IMR-90 (cell line): ENCODE measurements around the gene MPP2. TPM values are rescaled to one million over a fixed set of nuclear protein-coding genes. Genes with fewer than 3 reads are reported as not detected.

Source experiments
- ATAC-seq: fragments of 200-7000 bp; cut with Tn5 transposase; 2 replicates; pipeline ENCODE4 v1.9.1; 2020; ENCODE audit warnings: low read depth, mild to moderate bottlenecking, moderate library complexity
- BruUV-seq: library from RNA; stranded (reverse); fragments of 400-500 nt; replicated peaks from 2 replicates; lab custom pipeline; 2021; lab: Mats Ljungman, UMichigan
- CTCF ChIA-PET: fragments of 300-600 bp; formaldehyde crosslinking; extraction: SDS; loops from one replicate; lab custom pipeline; 2021; ENCODE audit warnings: antibody characterized with exemption; lab: Yijun Ruan, JAX
- POLR2A ChIA-PET: fragments of 300-600 bp; sonication (Branson Sonifier 250); formaldehyde crosslinking; loops from one replicate; lab custom pipeline; 2022; ENCODE audit warnings: antibody characterized with exemption; ENCODE audit not compliant: unreplicated experiment; lab: Charles Lee
- DNase-seq: peaks from one replicate; pipeline ENCODE4 v3.0.0; 2013
- H2AFZ ChIP-seq: replicated peaks from 2 replicates; pipeline ENCODE3; 2013; ENCODE audit warnings: low read length, mild to moderate bottlenecking; ENCODE audit not compliant: poor library complexity
- H2AK5ac ChIP-seq: 2 replicates; pipeline ENCODE4 v1.6.1; 2013; ENCODE audit warnings: low read depth, low read length, inconsistent platforms
- H2AK9ac ChIP-seq: replicated peaks from 2 replicates; pipeline ENCODE3; 2013; ENCODE audit warnings: mild to moderate bottlenecking, low read depth, low read length, moderate library complexity; ENCODE audit not compliant: poor library complexity
- H2BK120ac ChIP-seq: 2 replicates; pipeline ENCODE4 v1.6.1; 2013; ENCODE audit warnings: low read depth, low read length, inconsistent platforms
- H2BK15ac ChIP-seq: 3 replicates; pipeline ENCODE4 v1.6.1; 2013; ENCODE audit warnings: low read depth, low read length, inconsistent platforms
- H2BK20ac ChIP-seq: 2 replicates; pipeline ENCODE4 v1.6.1; 2013; ENCODE audit warnings: low read depth, mild to moderate bottlenecking, inconsistent platforms, low read length, moderate library complexity
- H2BK5ac ChIP-seq: 2 replicates; pipeline ENCODE4 v1.6.1; 2013; ENCODE audit warnings: mild to moderate bottlenecking, low read depth, low read length, inconsistent platforms; ENCODE audit not compliant: poor library complexity, severe bottlenecking
- H3K14ac ChIP-seq: replicated peaks from 2 replicates; pipeline ENCODE4 v1.6.1; 2013; ENCODE audit warnings: low read depth, low read length, inconsistent platforms
- H3K18ac ChIP-seq: 2 replicates; pipeline ENCODE4 v1.6.1; 2013; ENCODE audit warnings: low read depth, low read length, control low read depth
- H3K23ac ChIP-seq: 2 replicates; pipeline ENCODE4 v1.6.1; 2013; ENCODE audit warnings: low read depth, low read length, inconsistent platforms
- H3K27ac ChIP-seq: 2 replicates; pipeline ENCODE4 v1.5.1; 2013; ENCODE audit warnings: mild to moderate bottlenecking, control low read depth, low read length; ENCODE audit not compliant: insufficient read depth
- H3K27me3 ChIP-seq: 2 replicates; pipeline ENCODE4 v1.6.1; 2013; ENCODE audit warnings: low read length; ENCODE audit not compliant: control insufficient read depth, insufficient read depth
- H3K36me3 ChIP-seq: 2 replicates; pipeline ENCODE4 v1.6.1; 2013; ENCODE audit warnings: low read length, mixed read lengths; ENCODE audit not compliant: control insufficient read depth, insufficient read depth
- H3K4ac ChIP-seq: 2 replicates; pipeline ENCODE4 v1.6.1; 2013; ENCODE audit warnings: low read depth, low read length, inconsistent platforms
- H3K4me1 ChIP-seq: 2 replicates; pipeline ENCODE4 v1.6.1; 2013; ENCODE audit warnings: low read length, mixed read lengths; ENCODE audit not compliant: control insufficient read depth, insufficient read depth
- H3K4me2 ChIP-seq: 2 replicates; pipeline ENCODE4 v1.6.1; 2013; ENCODE audit warnings: low read depth, mild to moderate bottlenecking, control low read depth, low read length, moderate library complexity
- H3K4me3 ChIP-seq: 2 replicates; pipeline ENCODE4 v1.5.1; 2013; ENCODE audit warnings: low read depth, mild to moderate bottlenecking, control low read depth, low read length, moderate library complexity; ENCODE audit not compliant: insufficient read depth
- H3K56ac ChIP-seq: 2 replicates; pipeline ENCODE4 v1.6.1; 2013; ENCODE audit warnings: low read length, inconsistent platforms; ENCODE audit not compliant: insufficient read depth; ENCODE audit errors: extremely low read depth
- H3K79me1 ChIP-seq, 2 experiments: 2 replicates each; pipeline ENCODE4 v1.6.1; 2013; ENCODE audit warnings: low read length in 2 of 2, inconsistent platforms in 1 of 2, low read depth in 1 of 2
- H3K9ac ChIP-seq: 2 replicates; pipeline ENCODE4 v1.6.1; 2013; ENCODE audit warnings: low read depth, low read length, control low read depth
- H3K9me1 ChIP-seq: 2 replicates; pipeline ENCODE4 v1.6.1; 2013; ENCODE audit warnings: low read length, inconsistent platforms; ENCODE audit not compliant: insufficient read depth
- H3K9me3 ChIP-seq: 2 replicates; pipeline ENCODE4 v1.6.1; 2013; ENCODE audit warnings: low read length; ENCODE audit not compliant: control insufficient read depth, insufficient read depth
- H4K20me1 ChIP-seq: 2 replicates; pipeline ENCODE4 v1.6.1; 2013; ENCODE audit warnings: low read length, inconsistent platforms; ENCODE audit not compliant: insufficient read depth
- H4K5ac ChIP-seq: 2 replicates; pipeline ENCODE4 v1.6.1; 2013; ENCODE audit warnings: mild to moderate bottlenecking, low read depth, low read length, control low read depth
- H4K8ac ChIP-seq, 2 experiments: 2 replicates each; pipeline ENCODE4 v1.6.1; 2013; ENCODE audit warnings: low read depth in 2 of 2, low read length in 2 of 2, control low read depth in 1 of 2, inconsistent platforms in 1 of 2
- H4K91ac ChIP-seq: 2 replicates; pipeline ENCODE4 v1.6.1; 2013; ENCODE audit warnings: low read depth, low read length, inconsistent platforms; ENCODE audit not compliant: insufficient read depth
- CHD1 ChIP-seq: IDR thresholded peaks from 2 replicates; pipeline ENCODE4 v1.6.1; 2012; ENCODE audit warnings: low read depth, low read length, improper control_type of control experiment
- FOS ChIP-seq: fragments of 150-350 bp; IDR thresholded peaks from 2 replicates; pipeline ENCODE4 v1.6.1; 2016; ENCODE audit warnings: low read depth, low read length
- MAZ ChIP-seq: IDR thresholded peaks from 2 replicates; pipeline ENCODE4 v1.6.1; 2012; ENCODE audit warnings: low read depth, mild to moderate bottlenecking, low read length, improper control_type of control experiment, moderate library complexity, borderline replicate concordance
- NFE2L2 ChIP-seq: fragments of 150-350 bp; IDR thresholded peaks from 2 replicates; pipeline ENCODE4 v1.6.1; 2016; ENCODE audit warnings: low read depth, mild to moderate bottlenecking, low read length
- POLR2A ChIP-seq: IDR thresholded peaks from 2 replicates; pipeline ENCODE4 v1.6.1; 2012; ENCODE audit warnings: mild to moderate bottlenecking, low read depth, low read length
- RAD21 ChIP-seq: IDR thresholded peaks from 2 replicates; pipeline ENCODE4 v1.6.1; 2012; ENCODE audit warnings: low read length, improper control_type of control experiment
- RCOR1 ChIP-seq: IDR thresholded peaks from 2 replicates; pipeline ENCODE4 v1.6.1; 2012; ENCODE audit warnings: mild to moderate bottlenecking, low read length, improper control_type of control experiment; ENCODE audit not compliant: insufficient replicate concordance
- RFX5 ChIP-seq: IDR thresholded peaks from 2 replicates; pipeline ENCODE4 v1.8.0; 2012; ENCODE audit warnings: low read depth, mild to moderate bottlenecking, low read length, moderate library complexity
- SMC3 ChIP-seq: fragments of 150-350 bp; IDR thresholded peaks from 2 replicates; pipeline ENCODE4 v1.6.1; 2016; ENCODE audit warnings: low read depth, mild to moderate bottlenecking, antibody characterized with exemption, low read length, moderate library complexity
- WGBS, 2 experiments: methylation state at CpG; one replicate each; pipeline versions ENCODE4 v1.1.5 to v1.1.7; 2013; ENCODE audit warnings: missing lambda C conversion rate in 2 of 2; ENCODE audit not compliant: insufficient read length in 1 of 2; ENCODE audit errors: extremely low coverage in 2 of 2; 5-methylcytosine and 5-hydroxymethylcytosine counted together
- dilution Hi-C: fragments of 300-500 bp; cut with HindIII; formaldehyde crosslinking; loops from one replicate; pipeline ENCODE4 v1.14.3; 2018; ENCODE audit warnings: low sequenced_read_pairs; ENCODE audit not compliant: unreplicated experiment
- in situ Hi-C: fragments of 300-500 bp; cut with MboI; formaldehyde crosslinking; loops from 3 replicates; pipeline ENCODE4 v1.14.3; 2019; ENCODE audit warnings: low sequenced_read_pairs, inconsistent platforms, mixed read lengths
- intact Hi-C: fragments of 100-400 bp; cut with micrococcal nuclease; formaldehyde crosslinking; loops from 2 replicates; pipeline ENCODE4 v1.10.0; 2022
- polyA plus RNA-seq, 3 experiments: library from polyadenylated mRNA; depleted of rRNA; stranded (reverse); fragments of >200 nt; gene quantifications; 2 replicates each; pipeline ENCODE4 v1.2.3, GENCODE V29; 2012; ENCODE audit warnings: low replicate concordance in 1 of 3
- total RNA-seq: library from RNA; depleted of rRNA; stranded (reverse); fragments of >200 nt; gene quantifications from 2 replicates; pipeline ENCODE4 v1.2.3, GENCODE V29; 2012
- TF ChIP-seq, protein P1 (sequence below): fragments of 150-350 bp; IDR thresholded peaks from 2 replicates; pipeline ENCODE4 v1.6.1; 2017; ENCODE audit warnings: mild to moderate bottlenecking, antibody characterized with exemption, low read length, low read depth
- TF ChIP-seq, protein P2 (sequence below): conservative IDR thresholded peaks from 2 replicates; pipeline ENCODE4 v1.5.1; 2012; ENCODE audit warnings: mild to moderate bottlenecking, low read depth, low read length, improper control_type of control experiment
- TF ChIP-seq, protein P3 (sequence below): fragments of 150-350 bp; IDR thresholded peaks from 2 replicates; pipeline ENCODE4 v1.6.1; 2016; ENCODE audit warnings: low read depth, mild to moderate bottlenecking, low read length, moderate library complexity, borderline replicate concordance

The MPP2 gene
- total and polyA plus RNA-seq, 2 of the 4 experiments (the other 2 are of a cell fraction) = 3.2 to 3.8 TPM

DNA sequence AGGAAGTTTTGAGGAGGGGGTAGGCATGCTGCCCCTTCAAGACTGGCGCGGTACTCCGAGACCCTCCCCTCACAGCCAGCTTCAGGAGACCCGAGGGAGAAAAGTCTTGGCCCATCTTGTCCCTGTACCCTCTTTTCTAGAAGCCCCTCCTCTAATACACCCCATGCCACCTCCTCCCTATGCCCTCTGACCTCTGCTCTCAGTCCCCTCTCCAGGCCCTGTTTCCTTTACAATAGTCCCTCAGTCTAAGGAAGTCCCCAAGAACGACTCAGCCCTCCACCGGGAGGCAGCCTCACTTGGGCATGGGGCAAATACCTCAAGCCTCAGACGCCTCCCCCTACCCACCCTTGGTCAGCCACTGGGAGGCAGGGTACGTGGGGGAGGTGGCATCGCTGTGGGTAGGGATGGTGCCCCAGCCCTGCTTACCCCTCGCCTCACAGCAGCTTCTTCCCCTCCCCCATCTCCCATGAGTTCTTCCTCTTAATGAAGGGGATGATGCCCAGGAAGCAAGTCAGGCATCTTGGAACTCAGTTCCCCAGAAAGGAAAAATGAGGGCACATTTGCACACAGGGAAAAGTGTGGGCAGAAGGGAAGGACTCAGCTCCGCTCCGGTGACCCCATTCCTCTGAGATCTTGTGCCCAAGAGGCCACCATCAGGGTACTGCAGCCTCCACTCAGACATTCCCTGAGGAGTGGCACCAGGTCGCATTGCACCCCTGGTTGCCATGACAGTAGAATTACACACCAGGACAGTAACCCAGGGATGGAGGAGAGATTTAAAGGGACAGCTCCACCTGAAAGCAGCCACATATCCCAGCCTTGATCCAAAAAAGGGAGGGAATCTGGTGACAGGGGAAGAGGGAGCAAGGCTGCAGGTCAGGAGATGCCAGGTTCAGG, 6.2 kb downstream of the MPP2 start:
- H4K5ac ChIP-seq = no peak overlapping the region
- in situ Hi-C loops (no loop called here), intact Hi-C loops (no loop called here), dilution Hi-C loops (no loop called here)
- no peaks in the 10 kb centered on the region for H3K36me3 ChIP-seq
- ATAC-seq (no peak), DNase-seq (no peak)
- peaks cover under 1% of the 10 kb centered on the region; the same call in 1 of the 2 replicates for H3K27me3 ChIP-seq
- H2BK15ac ChIP-seq = no peak overlapping the region
- WGBS, 2 experiments = no CpG with 5 or more reads among the region's 13 CpGs
- H2AFZ ChIP-seq = peak overlapping the region; percentile 93
- POLR2A ChIA-PET = no interaction called here
- no peak overlapping the region for H2BK20ac ChIP-seq
- H3K56ac ChIP-seq = no peak overlapping the region
- H3K23ac ChIP-seq = peak overlapping the region; percentile 31; the same call in 1 of the 2 replicates
- H4K8ac ChIP-seq = peak overlapping the region in 1 of 2 experiments; percentile 67; a peak in 1 of 4 replicates
- TF ChIP-seq FOS = no peak
- TF ChIP-seq RAD21 = no peak
- TF ChIP-seq NFE2L2 = no peak
- no peak for TF ChIP-seq RFX5
- TF ChIP-seq, protein P1, sequence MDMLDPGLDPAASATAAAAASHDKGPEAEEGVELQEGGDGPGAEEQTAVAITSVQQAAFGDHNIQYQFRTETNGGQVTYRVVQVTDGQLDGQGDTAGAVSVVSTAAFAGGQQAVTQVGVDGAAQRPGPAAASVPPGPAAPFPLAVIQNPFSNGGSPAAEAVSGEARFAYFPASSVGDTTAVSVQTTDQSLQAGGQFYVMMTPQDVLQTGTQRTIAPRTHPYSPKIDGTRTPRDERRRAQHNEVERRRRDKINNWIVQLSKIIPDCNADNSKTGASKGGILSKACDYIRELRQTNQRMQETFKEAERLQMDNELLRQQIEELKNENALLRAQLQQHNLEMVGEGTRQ = no peak
- no peak for TF ChIP-seq CHD1
- TF ChIP-seq, protein P2, sequence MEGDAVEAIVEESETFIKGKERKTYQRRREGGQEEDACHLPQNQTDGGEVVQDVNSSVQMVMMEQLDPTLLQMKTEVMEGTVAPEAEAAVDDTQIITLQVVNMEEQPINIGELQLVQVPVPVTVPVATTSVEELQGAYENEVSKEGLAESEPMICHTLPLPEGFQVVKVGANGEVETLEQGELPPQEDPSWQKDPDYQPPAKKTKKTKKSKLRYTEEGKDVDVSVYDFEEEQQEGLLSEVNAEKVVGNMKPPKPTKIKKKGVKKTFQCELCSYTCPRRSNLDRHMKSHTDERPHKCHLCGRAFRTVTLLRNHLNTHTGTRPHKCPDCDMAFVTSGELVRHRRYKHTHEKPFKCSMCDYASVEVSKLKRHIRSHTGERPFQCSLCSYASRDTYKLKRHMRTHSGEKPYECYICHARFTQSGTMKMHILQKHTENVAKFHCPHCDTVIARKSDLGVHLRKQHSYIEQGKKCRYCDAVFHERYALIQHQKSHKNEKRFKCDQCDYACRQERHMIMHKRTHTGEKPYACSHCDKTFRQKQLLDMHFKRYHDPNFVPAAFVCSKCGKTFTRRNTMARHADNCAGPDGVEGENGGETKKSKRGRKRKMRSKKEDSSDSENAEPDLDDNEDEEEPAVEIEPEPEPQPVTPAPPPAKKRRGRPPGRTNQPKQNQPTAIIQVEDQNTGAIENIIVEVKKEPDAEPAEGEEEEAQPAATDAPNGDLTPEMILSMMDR = no peak
- TF ChIP-seq SMC3 = no peak
- TF ChIP-seq, protein P3, sequence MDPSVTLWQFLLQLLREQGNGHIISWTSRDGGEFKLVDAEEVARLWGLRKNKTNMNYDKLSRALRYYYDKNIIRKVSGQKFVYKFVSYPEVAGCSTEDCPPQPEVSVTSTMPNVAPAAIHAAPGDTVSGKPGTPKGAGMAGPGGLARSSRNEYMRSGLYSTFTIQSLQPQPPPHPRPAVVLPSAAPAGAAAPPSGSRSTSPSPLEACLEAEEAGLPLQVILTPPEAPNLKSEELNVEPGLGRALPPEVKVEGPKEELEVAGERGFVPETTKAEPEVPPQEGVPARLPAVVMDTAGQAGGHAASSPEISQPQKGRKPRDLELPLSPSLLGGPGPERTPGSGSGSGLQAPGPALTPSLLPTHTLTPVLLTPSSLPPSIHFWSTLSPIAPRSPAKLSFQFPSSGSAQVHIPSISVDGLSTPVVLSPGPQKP = no peak
- TF ChIP-seq POLR2A = no peak
- TF ChIP-seq RCOR1 = no peak
- no peak for TF ChIP-seq MAZ
- no peak overlapping the region for H2AK5ac ChIP-seq
- peak overlapping the region; percentile 91 for H3K4me2 ChIP-seq
- no peak overlapping the region; the same call in 1 of the 2 replicates for H3K14ac ChIP-seq
- no TSS peak for BruUV-seq
- no peak overlapping the region for H4K91ac ChIP-seq
- H3K9ac ChIP-seq = 0 out of 2 replicates have a peak overlapping the region, but pooled peaks have one; percentile 29
- H2AK9ac ChIP-seq = peak overlapping the region; percentile 15
- no peak overlapping the region for H3K4ac ChIP-seq
- no peak overlapping the region for H3K27ac ChIP-seq
- H4K20me1 ChIP-seq = peaks cover 4% of the 10 kb centered on the region; the same call in 1 of the 2 replicates
- no peak overlapping the region for H2BK120ac ChIP-seq
- 0 out of 2 replicates have a peak, but pooled peaks cover 4% of the 10 kb centered on the region for H3K9me1 ChIP-seq
- H3K18ac ChIP-seq = no peak overlapping the region
- no peaks in the 10 kb centered on the region for H3K79me1 ChIP-seq
- H2BK5ac ChIP-seq = no peak overlapping the region
- H3K4me3 ChIP-seq = peak overlapping the region; percentile 39
- H3K4me1 ChIP-seq = peaks cover under 1% of the 10 kb centered on the region
- CTCF ChIA-PET = no interaction called here
- no peaks in the 10 kb centered on the region for H3K9me3 ChIP-seq
